Measurements from ENCODE around the gene GAS7.
"Not testable (repeated sequence)": the region's sequence is repeated elsewhere in the genome, so short reads cannot be mapped to it uniquely, and the experiment has no call there.

GAS7 gene

GRCh38 chr17:10062691-10063385, 135.6 kb downstream of the GAS7 start:
- H3K27ac ChIP-seq: peak overlapping the region in 4 of 21 experiments; percentile 11 to 67 (median 38)
- H3K4me3 ChIP-seq: no peak overlapping the region

GRCh38 chr17:10061111-10061845, 137.1 kb downstream of the GAS7 start:
- no peak overlapping the region for H3K4me3 ChIP-seq

GRCh38 chr17:10060526-10060925, 137.9 kb downstream of the GAS7 start:
- Histone ChIP-seq H3K27ac (peak overlapping the region in 6 of 21 experiments; percentile 16 to 76 (median 56)), H3K4me3 (no peak overlapping the region)

More at GRCh38 chr17:10061111-10061845, 137.1 kb downstream of the GAS7 start:
- H3K27ac ChIP-seq: peak overlapping the region in 20 of 21 experiments; percentile 3 to 81 (median 62)

GRCh38 chr17:10059684-10060211, 138.7 kb downstream of the GAS7 start:
- Histone ChIP-seq H3K4me3 (no peak overlapping the region), H3K27ac (peak overlapping the region in 4 of 21 experiments; percentile 16 to 71 (median 31))

- H3K4me3 ChIP-seq: no peak overlapping the region
- H3K27ac ChIP-seq: no peak overlapping the region
These were observed 139.3 kb downstream of the GAS7 start for GRCh38 chr17:10058921-10059683.

- H3K27ac ChIP-seq: peak overlapping the region in 1 of 21 experiments; percentile 8
- not testable (repeated sequence) for H3K4me3 ChIP-seq
These were observed 140.9 kb downstream of the GAS7 start for GRCh38 chr17:10057466-10057865.

- Histone ChIP-seq H3K27ac (peak overlapping the region in 7 of 21 experiments; percentile 2 to 70 (median 40)), H3K4me3 (no peak overlapping the region)
These were observed 143.0 kb downstream of the GAS7 start for GRCh38 chr17:10055262-10055975.

- H3K4me3 ChIP-seq: no peak overlapping the region
- peak overlapping the region in 7 of 21 experiments; percentile 13 to 72 (median 49) for H3K27ac ChIP-seq
These were observed 144.4 kb downstream of the GAS7 start for GRCh38 chr17:10053782-10054540.

- Histone ChIP-seq H3K4me3 (no peak overlapping the region), H3K27ac (peak overlapping the region in 3 of 21 experiments; percentile 32 to 72 (median 49))
These were observed 146.1 kb downstream of the GAS7 start for GRCh38 chr17:10052106-10052813.

GRCh38 chr17:10051112-10051511, 147.3 kb downstream of the GAS7 start:
- Histone ChIP-seq H3K4me3 (no peak overlapping the region), H3K27ac (peak overlapping the region in 7 of 21 experiments; percentile 3 to 76 (median 40))

GRCh38 chr17:10050597-10051101, 147.8 kb downstream of the GAS7 start:
- Histone ChIP-seq H3K4me3 (no peak overlapping the region), H3K27ac (peak overlapping the region in 13 of 21 experiments; percentile 3 to 76 (median 40))

GRCh38 chr17:10048629-10049350, 149.6 kb downstream of the GAS7 start:
- Histone ChIP-seq H3K27ac (peak overlapping the region in 2 of 21 experiments; percentile 20 to 36), H3K4me3 (no peak overlapping the region)

GRCh38 chr17:10046786-10047785, 151.3 kb downstream of the GAS7 start:
- H3K4me3 ChIP-seq: no peak overlapping the region
- H3K27ac ChIP-seq: peak overlapping the region in 1 of 21 experiments; percentile 3

GRCh38 chr17:10045871-10046658, 152.3 kb downstream of the GAS7 start:
- Histone ChIP-seq H3K27ac (peak overlapping the region in 1 of 21 experiments; percentile 45), H3K4me3 (no peak overlapping the region)
